ENCODE measurements around the gene BMP7.

DNA sequence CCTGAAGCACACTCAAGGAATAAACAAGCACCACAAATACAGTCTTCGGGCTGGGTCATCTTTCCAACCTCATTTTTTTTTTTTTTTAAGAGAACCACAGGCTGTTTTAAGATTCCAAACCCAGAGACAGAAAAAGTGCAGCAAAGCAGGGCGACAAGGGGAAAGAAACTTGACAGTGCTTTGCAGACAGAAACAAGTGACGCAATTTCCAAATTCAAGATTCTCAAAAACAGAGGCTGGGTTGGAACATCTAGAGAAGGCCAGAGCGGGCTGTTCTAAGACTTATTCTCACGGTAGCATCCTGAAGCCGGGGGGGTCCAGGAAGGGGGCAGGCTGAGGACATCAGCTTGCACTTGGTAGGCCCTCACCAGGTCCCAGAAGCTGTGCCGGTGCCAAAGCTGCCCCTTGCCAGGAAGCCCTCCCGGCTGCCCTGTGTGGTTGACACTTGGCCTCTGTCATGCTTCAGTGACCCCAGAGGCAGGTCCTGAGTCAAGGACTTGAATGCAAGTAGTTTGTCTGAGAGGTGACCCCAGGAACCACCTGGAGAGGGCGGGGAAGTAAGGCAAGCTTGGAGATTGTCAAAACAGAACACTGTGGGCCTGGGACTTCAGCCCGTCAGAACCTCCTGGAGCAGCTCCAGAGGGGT, 50.5 kb downstream of the BMP7 start:
- TF ChIP-seq GATA2 (IDR thresholded peaks at IDR 0.05; ENCODE audit: low read depth, low read length), result no peak
- TF ChIP-seq GATA3 (IDR thresholded peaks at IDR 0.05; ENCODE audit: low read depth, low read length), result no peak

Data from SH-SY5Y (cell line).